Measurements from ENCODE around the gene IFITM1.
"Not testable (repeated sequence)": the region's sequence is repeated elsewhere in the genome, so short reads cannot be mapped to it uniquely, and the experiment has no call there.

The IFITM1 gene

DNA sequence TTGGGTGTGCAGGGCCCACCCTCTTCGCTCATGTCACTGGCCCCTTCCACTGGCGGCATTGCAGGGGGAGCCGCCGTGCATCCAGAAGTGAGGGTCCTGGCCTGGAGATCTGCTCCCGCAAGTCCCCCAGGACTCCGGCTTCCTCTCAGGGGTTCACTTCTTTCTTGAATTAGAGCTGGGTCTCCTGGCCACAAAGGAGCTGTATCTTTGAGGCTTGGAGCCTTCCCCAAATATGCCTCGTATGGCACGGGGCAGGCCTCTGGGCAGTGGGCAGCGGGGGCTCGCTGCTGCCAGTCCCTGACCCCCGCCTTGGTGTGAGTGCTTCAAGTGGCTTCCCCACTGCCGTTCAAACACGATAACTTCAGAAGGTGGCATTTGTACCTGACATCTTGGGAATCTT lies 14.2 kb downstream of the IFITM1 start:
- no peak for DNase-seq

DNA sequence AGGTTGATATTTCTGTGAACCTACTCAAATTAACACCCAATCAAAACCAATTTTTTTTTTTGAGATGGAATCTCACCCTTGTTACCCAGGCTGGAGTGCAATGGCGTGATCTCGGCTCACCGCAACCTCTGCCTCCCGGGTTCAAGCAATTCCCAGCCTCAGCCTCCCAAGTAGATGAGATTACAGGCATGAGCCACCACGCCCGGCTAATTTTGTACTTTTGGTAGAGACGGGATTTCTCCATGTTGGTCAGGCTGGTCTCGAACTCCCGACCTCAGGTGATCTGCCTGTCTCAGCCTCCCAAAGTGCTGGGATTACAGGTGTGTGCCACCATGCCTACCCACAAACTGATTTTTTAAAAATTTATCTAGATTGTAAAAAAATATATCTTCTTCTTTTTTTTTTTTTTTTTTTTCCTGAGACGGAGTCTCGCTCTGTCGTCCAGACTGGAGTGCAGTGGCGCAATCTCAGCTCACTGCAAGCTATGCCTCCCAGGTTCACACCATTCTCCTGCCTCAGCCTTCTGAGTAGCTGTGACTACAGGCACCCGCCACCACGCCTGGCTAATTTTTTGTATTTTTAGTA lies 14.8 kb downstream of the IFITM1 start:
- DNase-seq: not testable (repeated sequence)

DNA sequence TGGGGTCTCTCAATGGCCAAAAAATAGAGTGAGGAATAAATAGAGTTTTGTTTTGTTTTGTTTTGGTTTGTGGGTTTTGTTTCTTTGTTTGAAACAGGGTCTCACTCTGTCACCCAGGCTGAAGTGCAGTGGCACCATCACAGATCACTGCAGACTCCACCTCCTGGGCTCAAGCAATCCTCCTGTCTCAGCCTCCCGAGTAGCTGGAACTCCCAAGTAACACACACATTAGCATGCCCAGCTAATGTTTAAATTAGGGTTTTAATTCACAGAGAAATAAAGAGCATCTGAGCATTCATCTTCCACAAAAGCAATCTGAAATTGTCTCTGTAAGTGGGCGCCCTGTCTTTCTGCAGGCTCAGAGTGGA lies 16.0 kb downstream of the IFITM1 start:
- no peak for DNase-seq

DNA sequence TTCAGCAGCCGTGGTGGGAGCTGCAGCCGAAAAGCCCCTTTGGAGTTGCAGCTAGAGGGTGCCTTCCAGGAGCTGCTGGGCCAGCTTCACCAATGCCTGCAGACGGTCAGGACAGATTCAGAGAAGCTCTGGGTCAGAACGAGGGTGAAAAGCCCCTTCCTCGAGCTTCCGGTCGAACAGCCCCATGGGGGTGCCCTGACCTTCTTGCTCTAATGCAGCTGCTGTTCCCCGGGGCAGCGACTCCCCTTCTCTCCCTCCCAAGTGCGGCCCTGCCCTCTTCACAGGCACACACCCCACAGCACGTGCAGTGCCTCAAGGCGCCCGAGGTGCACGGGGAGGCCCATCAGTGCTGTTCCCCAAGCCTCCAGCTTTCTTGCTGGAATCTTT lies 16.5 kb downstream of the IFITM1 start:
- DNase-seq: no peak

DNA sequence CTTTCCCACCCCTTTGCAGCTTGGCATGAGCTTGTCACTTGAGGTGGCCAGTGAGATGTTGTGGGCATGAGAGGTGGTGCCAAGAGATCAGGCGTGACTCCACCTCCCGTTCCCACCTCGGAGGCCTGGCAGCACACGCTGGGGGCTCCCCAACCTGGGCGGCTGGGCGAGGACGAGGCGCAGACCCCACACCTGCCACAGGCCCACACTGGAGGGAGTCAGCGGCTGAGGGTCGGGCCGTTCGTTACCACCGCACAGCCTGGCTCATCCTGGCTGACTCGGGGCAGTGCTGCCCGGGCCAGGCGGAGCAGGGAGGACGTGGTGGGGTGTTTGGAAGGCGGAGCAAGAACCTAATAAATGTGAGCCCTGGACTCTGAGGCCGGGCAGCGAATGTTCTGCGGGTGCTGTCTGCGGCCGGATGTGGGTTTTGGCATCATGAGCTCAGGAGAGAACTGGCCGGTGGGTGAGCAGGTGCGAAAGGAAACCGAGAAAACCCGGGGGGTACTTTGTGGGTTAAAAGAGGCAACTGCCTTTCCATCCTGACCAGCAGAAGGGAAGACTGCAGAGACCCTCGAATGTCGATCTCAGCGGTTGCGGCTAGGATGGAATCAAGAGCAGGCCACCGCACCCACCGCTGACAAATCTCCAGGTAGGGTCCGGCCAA lies 17.0 kb downstream of the IFITM1 start:
- DNase-seq: no peak

DNA sequence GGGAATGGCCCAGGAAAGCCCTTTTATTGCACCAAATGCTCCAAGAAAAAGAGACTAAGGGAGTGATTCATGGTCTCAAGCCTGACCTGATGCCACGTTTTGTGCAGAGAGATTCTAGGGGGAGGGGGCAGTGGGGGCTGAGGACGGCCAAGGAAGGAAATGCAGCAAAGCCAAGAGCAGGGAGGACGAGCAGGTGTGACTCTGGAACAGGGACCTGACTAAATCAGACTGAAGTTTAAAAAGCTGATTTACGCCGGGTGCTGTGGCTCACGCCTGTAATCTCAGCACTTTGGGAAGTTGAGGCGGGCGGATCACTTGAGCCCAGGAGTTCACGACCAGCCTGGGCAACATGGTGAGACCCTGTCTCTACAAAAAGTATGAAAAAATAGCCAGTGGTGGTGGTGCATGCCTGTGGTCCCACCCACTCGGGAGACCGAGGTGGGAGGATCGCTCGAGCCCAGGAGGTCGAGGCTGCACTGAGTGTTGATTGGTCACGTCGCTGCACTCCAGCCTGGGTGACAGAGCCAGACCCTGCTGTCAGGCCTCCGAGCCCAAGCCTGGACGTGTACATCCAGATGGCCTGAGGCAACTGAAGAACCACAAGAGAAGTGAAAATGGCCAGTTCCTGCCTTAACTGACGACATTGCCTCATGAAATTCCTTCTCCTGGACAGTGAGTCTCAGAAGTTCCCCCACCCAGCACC lies 17.7 kb downstream of the IFITM1 start:
- no peak for DNase-seq

DNA sequence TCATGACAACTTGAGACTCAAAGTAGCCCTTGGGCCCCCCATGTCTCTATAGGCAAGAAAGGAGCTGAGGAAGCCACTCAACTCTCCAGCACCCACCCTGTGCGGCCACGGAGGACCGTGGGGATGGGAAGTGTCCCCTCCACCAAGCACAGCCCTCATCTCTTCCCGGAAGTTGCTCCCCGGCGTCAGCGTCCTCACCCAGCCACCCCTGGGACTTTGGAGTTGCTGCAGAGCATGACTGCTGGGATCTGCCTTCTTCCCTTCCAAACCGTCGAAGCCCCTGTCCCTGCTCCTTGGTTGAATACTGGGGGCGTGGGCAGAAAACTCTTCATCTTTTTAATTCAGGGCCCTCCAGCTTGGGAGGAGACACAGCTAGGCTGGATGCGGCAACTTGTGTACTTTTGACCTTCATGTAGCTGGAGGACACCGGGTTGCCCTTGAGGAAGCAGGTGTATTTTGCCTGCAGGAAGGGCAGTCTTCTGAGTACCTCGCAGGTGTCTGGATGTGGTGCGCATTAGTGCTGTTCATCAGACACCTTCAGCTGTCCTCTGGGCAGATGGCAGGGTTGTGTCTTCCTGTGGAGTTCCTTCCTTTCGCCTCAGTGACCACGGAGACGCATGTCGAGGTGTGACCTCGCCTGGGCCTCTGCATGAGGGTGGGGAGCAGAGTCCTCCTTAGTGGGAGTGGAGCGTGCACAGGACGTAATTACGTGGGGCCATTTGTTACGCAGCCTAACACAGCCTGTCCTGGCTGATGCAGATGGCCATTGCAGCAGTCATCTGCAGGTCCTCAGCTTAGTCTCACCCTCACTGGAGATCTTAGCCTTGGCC lies 19.0 kb downstream of the IFITM1 start:
- no peak for DNase-seq

DNA sequence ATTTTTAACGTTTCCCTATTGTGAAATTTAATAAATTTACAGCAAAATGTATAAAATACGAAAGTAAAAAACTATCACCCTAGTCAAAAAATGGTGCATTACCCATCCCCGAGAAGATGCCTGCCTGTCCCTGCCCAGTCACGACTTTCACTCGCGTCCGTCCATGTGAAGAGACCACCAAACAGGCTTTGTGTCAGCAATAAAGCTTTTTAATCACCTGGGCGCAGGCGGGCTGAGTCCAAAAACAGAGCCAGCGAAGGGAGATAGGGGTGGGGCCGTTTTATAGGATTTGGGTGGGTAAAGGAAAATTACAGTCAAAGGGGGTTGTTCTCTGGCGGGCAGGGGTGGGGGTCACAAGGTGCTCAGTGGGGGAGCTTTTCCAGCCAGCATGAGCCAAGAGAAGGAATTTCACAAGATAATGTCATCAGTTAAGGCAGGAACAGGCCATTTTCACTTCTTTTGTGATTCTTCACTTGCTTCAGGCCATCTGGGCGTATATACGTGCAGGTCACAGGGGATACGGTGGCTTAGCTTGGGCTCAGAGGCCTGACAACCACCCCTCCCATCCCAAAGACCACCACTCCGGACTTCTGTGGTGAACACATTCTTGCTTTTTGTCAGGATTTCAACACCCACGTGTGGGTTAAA lies 19.9 kb downstream of the IFITM1 start:
- DNase-seq: not testable (repeated sequence)

DNA sequence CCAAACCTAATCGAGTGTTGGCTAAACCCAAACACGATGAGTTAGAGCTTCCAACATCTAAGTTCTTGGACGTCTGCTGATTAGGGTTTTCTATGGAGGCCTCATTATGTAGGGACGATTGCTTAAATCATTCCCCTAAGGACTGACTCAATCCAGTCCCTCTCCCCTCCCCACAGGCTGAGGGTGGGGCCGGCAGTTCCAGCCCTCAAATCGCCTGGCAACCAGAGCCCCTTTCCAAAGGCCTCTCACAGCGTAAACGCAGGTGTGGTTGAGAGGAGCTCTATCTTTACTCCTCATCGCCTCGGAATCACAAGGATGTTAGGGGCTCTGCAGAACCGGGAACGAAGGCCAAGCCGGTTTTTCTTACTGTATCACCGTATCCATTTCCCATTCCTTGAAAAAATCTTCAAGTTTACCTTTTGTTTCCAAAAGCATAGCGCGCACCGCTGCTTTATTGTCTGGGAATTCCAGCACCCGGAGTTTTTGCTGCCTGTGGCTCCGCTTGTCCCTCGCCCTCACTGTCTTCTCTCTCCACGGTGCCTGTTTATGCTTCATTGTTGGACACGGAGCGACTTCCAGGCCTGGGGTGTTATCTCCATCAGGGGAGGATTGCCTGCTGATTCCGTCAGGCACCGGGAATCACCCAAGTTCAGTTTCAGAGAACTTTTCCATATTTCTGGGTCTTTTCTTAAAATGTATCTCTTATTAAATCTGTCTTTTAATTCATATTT lies 20.6 kb downstream of the IFITM1 start:
- DNase-seq: no peak

DNA sequence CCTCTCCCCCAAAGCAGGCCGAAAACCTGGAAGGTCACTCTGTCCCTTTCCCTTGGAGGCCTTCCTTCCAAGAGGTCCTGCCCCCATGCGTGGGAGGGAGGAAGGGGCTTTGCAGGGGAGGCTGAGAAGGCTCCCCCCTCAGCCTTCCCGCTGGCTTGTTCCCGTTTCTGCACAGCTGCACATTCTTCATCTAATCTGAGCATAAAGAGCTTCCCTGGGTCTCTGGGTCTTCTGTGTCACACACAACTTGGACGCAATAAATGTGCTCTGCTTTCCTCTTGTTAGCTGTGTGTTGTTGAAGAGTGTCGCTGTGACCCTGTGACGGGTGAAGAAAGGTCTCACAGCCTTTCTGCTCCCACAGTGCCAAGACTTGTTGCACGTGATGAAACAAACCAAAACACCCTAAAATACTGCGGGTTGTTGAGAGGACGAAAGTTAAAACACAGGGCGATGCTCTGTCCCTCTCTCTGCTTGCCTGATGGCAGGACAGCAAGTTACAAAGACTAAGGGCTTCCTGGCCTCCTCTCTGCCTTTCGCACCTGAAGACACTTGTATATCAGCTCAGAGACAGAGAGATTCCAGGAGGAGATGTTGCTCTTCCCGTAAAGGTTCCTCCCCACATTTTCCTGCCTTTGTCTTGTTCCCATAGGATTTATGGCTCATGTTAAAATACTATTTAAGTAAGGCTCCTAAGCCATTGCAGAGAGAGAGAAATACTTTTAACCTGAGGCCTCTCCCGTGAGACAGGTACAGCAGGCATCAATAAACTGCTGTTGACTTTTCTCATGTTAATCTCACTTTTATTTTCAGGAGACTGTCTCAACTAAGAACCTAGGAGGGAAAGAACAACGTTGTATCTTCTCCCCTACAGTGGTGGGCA lies 22.2 kb downstream of the IFITM1 start:
- no peak for DNase-seq

DNA sequence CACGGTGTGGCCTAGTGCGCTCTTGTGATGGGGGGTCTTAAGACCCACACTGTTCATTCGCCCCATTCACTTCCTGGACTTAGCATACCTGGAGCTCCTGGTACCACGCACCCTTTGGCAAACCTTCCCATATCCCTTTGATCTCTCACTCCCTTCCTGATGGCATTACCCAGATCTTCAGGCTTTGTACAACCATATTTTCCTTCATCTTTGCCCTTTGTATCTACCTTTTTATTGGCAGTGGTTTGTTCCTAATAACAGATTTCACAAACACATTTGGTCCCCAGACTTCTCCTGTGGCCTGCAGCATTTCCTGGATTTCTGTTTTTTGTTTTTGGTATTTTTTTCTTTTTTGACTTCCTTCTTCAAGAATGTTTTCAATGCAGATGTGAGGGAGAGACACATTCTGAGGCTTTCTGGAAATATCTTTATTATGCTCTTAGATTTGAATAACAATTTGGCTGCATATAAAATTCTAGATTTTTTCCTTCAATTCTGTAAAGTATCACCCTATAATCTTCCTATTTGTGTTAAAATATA lies 22.9 kb downstream of the IFITM1 start:
- DNase-seq: no peak

DNA sequence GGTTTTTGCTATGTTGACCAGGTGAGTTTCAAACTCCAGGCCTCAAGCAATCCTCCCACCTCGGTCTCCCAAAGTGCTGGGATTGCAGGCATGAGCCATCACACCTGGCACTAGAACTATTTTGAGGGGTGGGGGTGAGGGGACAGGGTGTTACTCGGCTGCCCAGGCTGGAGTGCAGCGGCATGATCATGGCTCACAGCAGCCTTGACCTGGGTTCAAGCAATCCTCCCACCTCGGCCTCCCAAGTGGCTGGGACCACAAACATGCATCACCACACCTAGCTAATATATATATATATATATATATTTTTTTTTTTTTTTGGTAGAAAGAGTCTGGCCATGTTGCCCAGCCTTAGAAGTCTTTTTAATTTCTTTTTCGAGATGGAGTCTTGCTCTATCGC lies 23.9 kb downstream of the IFITM1 start:
- DNase-seq: no peak

DNA sequence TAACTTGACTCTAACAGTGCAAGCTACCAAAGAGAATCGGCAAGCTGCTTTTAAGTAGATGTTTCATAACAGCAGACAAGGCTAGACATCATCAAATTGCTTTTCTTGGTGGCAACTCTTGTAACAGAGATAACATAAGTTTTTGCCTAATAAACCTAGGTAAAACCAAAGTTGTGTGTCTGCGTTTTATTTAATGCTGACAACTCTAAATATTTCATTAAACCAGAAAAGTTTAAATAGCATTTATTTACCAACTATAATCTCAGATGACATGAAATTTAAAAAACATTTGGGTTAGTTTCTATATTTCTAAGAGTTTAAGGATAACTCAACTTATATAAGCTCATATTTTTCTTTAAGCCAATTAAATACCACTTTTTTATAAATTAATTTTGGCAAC lies 26.1 kb downstream of the IFITM1 start:
- DNase-seq: no peak

DNA sequence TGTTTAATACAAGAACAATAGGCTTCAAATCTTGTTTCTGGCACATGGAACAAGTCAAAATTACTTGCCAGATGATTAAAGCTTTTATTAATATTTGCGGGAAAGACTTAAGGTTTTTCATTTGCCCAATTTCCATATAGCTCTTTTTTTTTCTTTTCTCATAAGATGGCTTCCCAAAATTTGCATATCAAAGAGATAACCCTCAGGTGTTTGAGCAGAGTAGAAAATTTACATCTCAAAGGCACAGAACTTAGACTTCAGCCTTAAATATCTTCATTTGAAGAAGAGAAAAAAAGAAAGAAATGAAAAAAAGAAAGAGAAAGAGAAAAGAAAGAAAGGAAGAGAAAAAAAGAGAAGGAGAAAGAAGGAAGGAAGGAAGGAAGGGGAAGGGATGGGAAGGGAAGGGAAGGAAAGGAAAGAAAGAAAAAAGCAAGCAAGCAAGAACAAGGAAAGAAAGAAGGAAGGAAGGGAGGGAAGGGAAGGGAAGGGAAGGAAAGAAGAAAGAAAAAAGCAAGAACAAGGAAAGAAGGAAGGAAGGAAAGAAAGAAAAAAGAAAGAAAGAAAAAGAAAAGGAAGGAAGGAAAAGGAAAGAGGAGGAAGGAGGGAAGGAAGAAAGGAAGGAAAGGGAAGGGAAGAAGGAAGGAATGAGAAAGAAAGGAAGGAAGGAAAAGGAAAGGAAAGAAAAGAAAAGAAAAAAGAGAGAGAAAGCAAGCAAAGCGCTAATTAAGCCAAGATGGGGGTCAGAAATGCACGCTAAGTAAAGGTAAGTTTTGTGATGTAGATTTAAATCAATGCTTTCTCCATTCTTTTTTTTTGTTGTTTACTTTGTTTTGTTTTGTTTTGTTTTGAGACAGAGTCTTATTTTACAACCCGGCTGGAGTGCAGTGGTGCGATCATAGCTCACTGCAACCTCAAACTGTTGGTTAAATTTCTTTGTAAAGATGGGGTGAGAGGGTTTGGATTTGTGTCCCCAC lies 27.0 kb downstream of the IFITM1 start:
- DNase-seq: no peak

DNA sequence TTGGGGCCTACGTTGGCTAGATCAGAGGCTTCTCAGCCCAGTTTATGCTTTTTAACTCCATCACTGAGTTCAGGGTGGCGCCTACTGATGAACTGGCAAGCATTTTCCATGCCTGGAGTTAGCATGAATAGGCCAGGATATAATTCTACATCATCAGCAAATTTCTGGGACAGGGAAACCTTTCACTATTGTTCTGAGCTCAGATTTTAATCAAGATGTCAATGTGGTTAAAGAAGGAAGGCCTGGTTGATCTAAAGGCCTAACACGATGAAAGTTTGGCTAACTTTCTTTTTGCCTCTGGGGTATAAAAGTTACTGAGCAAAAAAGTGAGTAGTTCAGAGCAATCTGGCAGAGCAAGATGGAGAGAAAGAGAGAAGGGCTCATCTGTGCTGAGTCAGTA lies 28.5 kb downstream of the IFITM1 start:
- no peak for DNase-seq

DNA sequence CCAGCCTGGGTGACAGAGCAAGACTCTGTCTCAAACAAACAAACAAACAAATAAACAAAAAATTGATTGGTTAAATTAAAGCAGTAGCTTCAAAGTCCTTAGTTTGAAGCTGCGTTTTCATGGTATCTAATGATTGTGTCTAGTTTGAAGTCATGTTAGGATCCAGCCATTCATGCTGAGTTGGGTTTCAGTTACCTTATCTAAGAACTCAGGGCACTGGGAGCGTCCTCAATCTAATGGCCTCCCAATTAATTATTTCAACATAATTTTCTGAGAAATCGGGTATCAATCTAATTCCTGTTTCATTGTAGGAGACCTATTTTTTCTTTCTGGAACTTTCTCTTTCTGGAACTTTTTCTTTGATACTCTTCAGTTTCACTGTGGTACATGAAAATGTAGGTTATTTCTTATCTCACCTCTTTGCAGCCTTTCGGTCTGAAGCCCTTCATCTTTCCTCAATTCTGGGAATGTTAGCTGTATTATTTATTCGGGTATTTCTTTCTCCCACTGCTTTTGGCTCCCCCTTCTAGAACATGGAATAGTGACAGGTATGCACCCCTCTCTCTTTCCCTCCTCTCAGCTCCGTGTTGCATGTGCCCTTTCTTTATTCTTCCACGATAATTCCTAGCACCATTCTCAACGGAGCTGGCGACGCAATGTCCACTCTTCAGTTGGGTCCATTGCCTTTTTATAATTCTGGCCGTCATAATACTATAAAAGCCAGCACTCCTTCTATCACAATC lies 31.2 kb downstream of the IFITM1 start:
- DNase-seq: no peak

DNA sequence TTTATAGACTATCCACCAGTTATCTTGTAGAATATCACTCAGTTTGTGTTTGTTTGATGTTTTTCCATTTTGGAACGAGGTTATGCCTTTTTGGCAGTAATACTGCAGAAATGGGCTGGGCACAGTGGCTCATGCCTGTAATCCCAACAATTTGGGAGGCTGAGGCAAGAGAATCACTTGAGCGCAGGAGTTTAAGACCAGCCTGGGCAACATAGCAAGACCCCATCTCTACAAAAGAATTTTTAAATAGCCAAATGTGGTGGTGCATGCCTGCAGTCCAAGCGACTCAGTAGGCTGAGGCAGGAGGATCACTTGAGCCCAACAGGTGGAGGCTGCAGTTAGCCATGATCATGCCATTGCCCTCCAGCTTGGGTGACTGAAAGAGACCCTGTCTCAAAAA lies 32.7 kb downstream of the IFITM1 start:
- DNase-seq: no peak

DNA sequence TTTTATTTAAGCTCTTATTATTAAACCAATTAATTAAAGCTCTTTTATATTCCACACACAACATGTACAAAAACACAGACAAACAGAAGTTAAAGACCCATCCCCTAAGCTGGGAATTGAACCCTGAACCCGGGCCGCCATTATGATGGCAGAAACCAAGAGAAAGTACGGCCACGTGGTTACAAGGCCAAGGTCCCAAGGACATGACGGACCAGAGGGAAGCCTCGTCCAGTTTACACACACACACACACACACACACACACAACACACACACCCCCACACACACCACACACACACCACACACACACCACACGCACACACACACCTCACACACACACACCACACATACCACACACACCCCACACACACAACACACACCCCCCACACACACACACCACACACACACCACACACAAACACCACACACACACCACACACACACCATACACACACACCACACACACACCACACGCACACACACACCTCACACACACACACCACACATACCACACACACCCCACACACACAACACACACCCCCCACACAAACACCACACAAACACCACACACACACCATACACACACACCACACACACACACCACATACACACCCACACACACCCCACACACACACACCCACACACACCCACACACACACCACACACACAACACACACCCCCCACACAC lies 35.6 kb downstream of the IFITM1 start:
- not testable (repeated sequence) for DNase-seq

Data from SW 1271 (cell line).